Astrocyte (in vitro differentiated cells and primary cell): ENCODE measurements around the gene PRKD1.

ENCODE experiments used
- EZH2 ChIP-seq: IDR thresholded peaks from 2 replicates; pipeline ENCODE4 v1.6.1; 2012; ENCODE audit warnings: mild to moderate bottlenecking, low read length, inconsistent platforms; ENCODE audit not compliant: insufficient read depth
- TF ChIP-seq, protein P1 (sequence below): IDR thresholded peaks from 2 replicates; pipeline ENCODE4 v1.5.1; 2011; ENCODE audit warnings: low read depth, mild to moderate bottlenecking, inconsistent platforms, low read length, moderate library complexity; ENCODE audit not compliant: insufficient read depth

DNA sequence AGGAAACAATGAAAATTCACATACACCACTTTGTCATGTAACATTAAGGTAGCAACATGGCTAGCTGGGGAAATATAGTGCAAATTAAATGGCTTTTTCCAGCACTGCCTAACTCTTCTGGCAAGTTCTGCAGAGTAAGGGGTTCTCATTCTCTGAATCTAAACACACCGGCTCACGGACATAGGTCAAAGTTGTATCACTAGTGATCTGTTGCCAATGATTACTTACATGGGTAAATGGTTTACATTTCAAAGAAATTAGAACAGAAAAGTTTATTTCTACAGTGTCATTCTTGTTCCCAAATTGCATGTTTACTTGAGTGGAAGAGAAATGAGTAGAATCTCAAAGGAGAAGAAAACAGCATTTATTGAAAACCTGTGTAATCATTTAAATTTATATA is 381.9 kb downstream of the PRKD1 start:
- no peak for TF ChIP-seq EZH2
- TF ChIP-seq, protein P1, sequence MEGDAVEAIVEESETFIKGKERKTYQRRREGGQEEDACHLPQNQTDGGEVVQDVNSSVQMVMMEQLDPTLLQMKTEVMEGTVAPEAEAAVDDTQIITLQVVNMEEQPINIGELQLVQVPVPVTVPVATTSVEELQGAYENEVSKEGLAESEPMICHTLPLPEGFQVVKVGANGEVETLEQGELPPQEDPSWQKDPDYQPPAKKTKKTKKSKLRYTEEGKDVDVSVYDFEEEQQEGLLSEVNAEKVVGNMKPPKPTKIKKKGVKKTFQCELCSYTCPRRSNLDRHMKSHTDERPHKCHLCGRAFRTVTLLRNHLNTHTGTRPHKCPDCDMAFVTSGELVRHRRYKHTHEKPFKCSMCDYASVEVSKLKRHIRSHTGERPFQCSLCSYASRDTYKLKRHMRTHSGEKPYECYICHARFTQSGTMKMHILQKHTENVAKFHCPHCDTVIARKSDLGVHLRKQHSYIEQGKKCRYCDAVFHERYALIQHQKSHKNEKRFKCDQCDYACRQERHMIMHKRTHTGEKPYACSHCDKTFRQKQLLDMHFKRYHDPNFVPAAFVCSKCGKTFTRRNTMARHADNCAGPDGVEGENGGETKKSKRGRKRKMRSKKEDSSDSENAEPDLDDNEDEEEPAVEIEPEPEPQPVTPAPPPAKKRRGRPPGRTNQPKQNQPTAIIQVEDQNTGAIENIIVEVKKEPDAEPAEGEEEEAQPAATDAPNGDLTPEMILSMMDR = no peak
